ENCODE measurements around the gene ADCY1.
"Not testable (repeated sequence)": the region's sequence is repeated elsewhere in the genome, so short reads cannot be mapped to it uniquely, and the experiment has no call there.

ADCY1 gene

GRCh38 chr7:45573661-45574415 lies at the start of gene ADCY1:
Gene ADCY1, plus strand, starts transcription at chr7:45574368. Its CDS starts 176 bp downstream, at chr7:45574544.
- peak in 1 of 2 donors; percentile 23 for DNase-seq (ENCODE audit: low read depth in 2 of 2)

- no peak for DNase-seq (ENCODE audit: low read depth in 2 of 2)
Measured at GRCh38 chr7:45524445-45524844, 49.7 kb upstream of the ADCY1 start.

GRCh38 chr7:45525057-45525456 lies 49.1 kb upstream of the ADCY1 start:
- DNase-seq (ENCODE audit: low read depth in 2 of 2), result no peak

- no peak for DNase-seq (ENCODE audit: low read depth in 2 of 2)
Measured at GRCh38 chr7:45543473-45543872, 30.7 kb upstream of the ADCY1 start.

GRCh38 chr7:45545105-45545710 lies 29.0 kb upstream of the ADCY1 start:
- not testable (repeated sequence) for DNase-seq (ENCODE audit: low read depth in 2 of 2)

- not testable (repeated sequence) for DNase-seq (ENCODE audit: low read depth in 2 of 2)
Measured at GRCh38 chr7:45548917-45549316, 25.3 kb upstream of the ADCY1 start.

GRCh38 chr7:45563401-45563800 lies 10.8 kb upstream of the ADCY1 start:
- DNase-seq (ENCODE audit: low read depth in 2 of 2), result no peak

- no peak for DNase-seq (ENCODE audit: low read depth in 2 of 2)
Measured at GRCh38 chr7:45563941-45564461, 10.2 kb upstream of the ADCY1 start.

GRCh38 chr7:45564485-45564884 lies 9.7 kb upstream of the ADCY1 start:
- no peak for DNase-seq (ENCODE audit: low read depth in 2 of 2)

- DNase-seq (ENCODE audit: low read depth in 2 of 2), result no peak
Measured at GRCh38 chr7:45564886-45565455, 9.2 kb upstream of the ADCY1 start.

- no peak for DNase-seq (ENCODE audit: low read depth in 2 of 2)
Measured at GRCh38 chr7:45566386-45566785, 7.8 kb upstream of the ADCY1 start.

GRCh38 chr7:45566961-45567360 lies 7.2 kb upstream of the ADCY1 start:
- no peak for DNase-seq (ENCODE audit: low read depth in 2 of 2)

GRCh38 chr7:45567713-45568112 lies 6.5 kb upstream of the ADCY1 start:
- no peak for DNase-seq (ENCODE audit: low read depth in 2 of 2)

- DNase-seq (ENCODE audit: low read depth in 2 of 2), result no peak
Measured at GRCh38 chr7:45568536-45569289, 5.5 kb upstream of the ADCY1 start.

- no peak for DNase-seq (ENCODE audit: low read depth in 2 of 2)
Measured at GRCh38 chr7:45569290-45569685, 4.9 kb upstream of the ADCY1 start.

GRCh38 chr7:45570797-45571196 lies 3.4 kb upstream of the ADCY1 start:
- DNase-seq (ENCODE audit: low read depth in 2 of 2), result no peak

- no peak for DNase-seq (ENCODE audit: low read depth in 2 of 2)
Measured at GRCh38 chr7:45573204-45573603, 964 bp upstream of the ADCY1 start.

GRCh38 chr7:45574416-45574668 lies 174 bp downstream of the ADCY1 start:
- DNase-seq (ENCODE audit: low read depth in 2 of 2), result no peak

GRCh38 chr7:45574669-45575500 lies 717 bp downstream of the ADCY1 start:
- no peak for DNase-seq (ENCODE audit: low read depth in 2 of 2)

GRCh38 chr7:45575501-45576248 lies 1.5 kb downstream of the ADCY1 start:
- DNase-seq (ENCODE audit: low read depth in 2 of 2), result no peak
